H1 (cell line): ENCODE results near the gene PPP1R2B. TPM values are rescaled to one million over a fixed set of nuclear protein-coding genes. Genes with fewer than 3 reads are reported as not detected.

Experiments used
- CTCF ChIA-PET: fragments of 300-600 bp; sonication (Branson Sonifier 250); formaldehyde crosslinking; loops from one replicate; lab custom pipeline; 2021; ENCODE audit not compliant: partially characterized antibody; lab: Charles Lee
- POLR2A ChIA-PET: fragments of 300-600 bp; sonication (Branson Sonifier 250); formaldehyde crosslinking; loops from one replicate; lab custom pipeline; 2021; ENCODE audit warnings: inconsistent platforms; ENCODE audit not compliant: partially characterized antibody; lab: Charles Lee
- DNase-seq, 2 experiments: peaks; one replicate each; pipeline versions ENCODE4 v3.0.0 to v3.0.0-alpha.2; 2010 to 2022; ENCODE audit warnings: low spot score in 2 of 2, low read depth in 1 of 2, mixed read lengths in 1 of 2
- FAIRE-seq: peaks from 2 replicates; lab custom pipeline; 2011; peaks lifted over from hg19 to GRCh38; lab: Jason Lieb, UNC
- H2AFZ ChIP-seq: 2 replicates; pipeline ENCODE4 v1.8.1; 2012; ENCODE audit warnings: low read length, inconsistent platforms
- H2AK5ac ChIP-seq: 2 replicates; pipeline ENCODE4 v1.6.1; 2013; ENCODE audit warnings: low read depth, low read length
- H2BK120ac ChIP-seq: replicated peaks from 2 replicates; pipeline ENCODE3; 2013; ENCODE audit warnings: low read depth, low read length, inconsistent platforms
- H2BK12ac ChIP-seq: 2 replicates; pipeline ENCODE4 v1.6.1; 2013; ENCODE audit warnings: low read depth, low read length
- H2BK15ac ChIP-seq: 2 replicates; pipeline ENCODE4 v1.6.1; 2013; ENCODE audit warnings: low read length
- H2BK20ac ChIP-seq: 2 replicates; pipeline ENCODE4 v1.6.1; 2013; ENCODE audit warnings: low read length
- H2BK5ac ChIP-seq: 2 replicates; pipeline ENCODE4 v1.6.1; 2013; ENCODE audit warnings: low read depth, low read length
- H3K14ac ChIP-seq: 2 replicates; pipeline ENCODE4 v1.6.1; 2013; ENCODE audit warnings: inconsistent platforms; ENCODE audit not compliant: insufficient read length
- H3K18ac ChIP-seq: 2 replicates; pipeline ENCODE4 v1.6.1; 2013; ENCODE audit warnings: low read length; ENCODE audit errors: extremely low read depth
- H3K23ac ChIP-seq: 2 replicates; pipeline ENCODE4 v1.6.1; 2013; ENCODE audit warnings: inconsistent platforms; ENCODE audit not compliant: insufficient read length
- H3K23me2 ChIP-seq: 2 replicates; pipeline ENCODE4 v1.6.1; 2013; ENCODE audit warnings: low read depth, low read length
- H3K27ac ChIP-seq: 2 replicates; pipeline ENCODE4 v1.6.1; 2011; ENCODE audit warnings: low read depth, low read length, inconsistent platforms
- H3K27me3 ChIP-seq, 4 experiments: replicated peaks in 1 of 4; 1 replicate in 1 of 4; 2 replicates in 3 of 4; pipeline versions ENCODE4 v1.6.1 to v1.8.1; 2011 to 2013; ENCODE audit warnings: low read length in 3 of 4, mild to moderate bottlenecking in 3 of 4, inconsistent platforms in 2 of 4, mixed read lengths in 2 of 4, moderate library complexity in 1 of 4; ENCODE audit not compliant: control insufficient read depth in 3 of 4, insufficient read depth in 3 of 4; ENCODE audit errors: extremely low read depth in 1 of 4
- H3K36me3 ChIP-seq, 4 experiments: 2 replicates each; pipeline versions ENCODE4 v1.6.1 to v1.8.1; 2011 to 2013; ENCODE audit warnings: mild to moderate bottlenecking in 4 of 4, low read length in 3 of 4, moderate library complexity in 2 of 4, control low read depth in 1 of 4, inconsistent platforms in 1 of 4; ENCODE audit not compliant: insufficient read depth in 4 of 4, control insufficient read depth in 2 of 4
- H3K4ac ChIP-seq: replicated peaks from 2 replicates; pipeline ENCODE3; 2013; ENCODE audit warnings: low read length, low read depth, mixed read lengths, inconsistent platforms; ENCODE audit not compliant: insufficient read length
- H3K4me1 ChIP-seq, 4 experiments: replicated peaks in 1 of 4; 1 replicate in 1 of 4; 2 replicates in 3 of 4; pipeline versions ENCODE4 v1.6.1 to v1.8.1; 2011 to 2013; ENCODE audit warnings: low read length in 3 of 4, inconsistent platforms in 2 of 4, mixed read lengths in 1 of 4; ENCODE audit not compliant: insufficient read depth in 4 of 4, control insufficient read depth in 3 of 4
- H3K4me2 ChIP-seq, 2 experiments: 2 replicates each; pipeline versions ENCODE4 v1.6.1 to v1.8.1; 2011 to 2013; ENCODE audit warnings: low read depth in 2 of 2, low read length in 2 of 2, control low read depth in 1 of 2, inconsistent platforms in 1 of 2, mild to moderate bottlenecking in 1 of 2; ENCODE audit not compliant: insufficient read depth in 1 of 2
- H3K4me3 ChIP-seq, 4 experiments: fragments of 200-600, 300-600 bp in 1 of 4; sonication (generic), shearing (Covaris generic), sonication (Bioruptor Twin) in 1 of 4; 2 replicates each; pipeline versions ENCODE4 v1.5.1 to v1.8.1; 2011 to 2016; ENCODE audit warnings: low read length in 4 of 4, low read depth in 3 of 4, control low read depth in 2 of 4, inconsistent platforms in 2 of 4, mild to moderate bottlenecking in 2 of 4, mixed read lengths in 1 of 4, moderate library complexity in 1 of 4; ENCODE audit not compliant: insufficient read depth in 2 of 4; ENCODE audit errors: extremely low read depth in 1 of 4
- H3K56ac ChIP-seq: replicated peaks from 2 replicates; pipeline ENCODE3; 2013; ENCODE audit warnings: low read depth, mild to moderate bottlenecking, mixed read lengths, low read length, inconsistent platforms; ENCODE audit not compliant: insufficient read length
- H3K79me1 ChIP-seq: 2 replicates; pipeline ENCODE4 v1.6.1; 2013; ENCODE audit warnings: low read depth, low read length, control low read depth
- H3K79me2 ChIP-seq, 2 experiments: 2 replicates each; pipeline versions ENCODE4 v1.6.1 to v1.8.1; 2012 to 2013; ENCODE audit warnings: low read length in 2 of 2, mild to moderate bottlenecking in 2 of 2, inconsistent platforms in 1 of 2; ENCODE audit not compliant: insufficient read depth in 2 of 2, control insufficient read depth in 1 of 2
- H3K9ac ChIP-seq, 4 experiments: replicated peaks in 1 of 4; 1 replicate in 1 of 4; 2 replicates in 3 of 4; pipeline versions ENCODE4 v1.6.1 to v1.8.1; 2011 to 2013; ENCODE audit warnings: low read depth in 3 of 4, low read length in 3 of 4, control low read depth in 2 of 4, mild to moderate bottlenecking in 2 of 4, moderate library complexity in 2 of 4, inconsistent platforms in 1 of 4; ENCODE audit errors: extremely low read depth in 1 of 4
- H3K9me3 ChIP-seq, 2 experiments: 2 replicates each; pipeline versions ENCODE4 v1.6.1 to v1.8.1; 2012 to 2013; ENCODE audit warnings: mild to moderate bottlenecking in 2 of 2, moderate library complexity in 2 of 2, control low read depth in 1 of 2, inconsistent platforms in 1 of 2, low read depth in 1 of 2, low read length in 1 of 2, mixed read lengths in 1 of 2; ENCODE audit not compliant: insufficient read depth in 2 of 2
- H4K20me1 ChIP-seq, 2 experiments: replicated peaks in 1 of 2; 2 replicates each; pipeline versions ENCODE3 to v1.8.1; 2011 to 2013; ENCODE audit warnings: inconsistent platforms in 2 of 2, low read length in 2 of 2, mild to moderate bottlenecking in 1 of 2; ENCODE audit not compliant: insufficient read depth in 2 of 2, control insufficient read depth in 1 of 2
- H4K5ac ChIP-seq: 2 replicates; pipeline ENCODE4 v1.6.1; 2013; ENCODE audit warnings: low read length, low read depth, mixed read lengths, inconsistent platforms; ENCODE audit not compliant: insufficient read length
- H4K8ac ChIP-seq: 2 replicates; pipeline ENCODE4 v1.8.0; 2013; ENCODE audit warnings: mild to moderate bottlenecking, moderate library complexity, low read length, inconsistent platforms; ENCODE audit not compliant: insufficient read depth; ENCODE audit errors: extremely low read depth
- H4K91ac ChIP-seq: replicated peaks from 2 replicates; pipeline ENCODE3; 2013; ENCODE audit warnings: low read length, mixed read lengths, inconsistent platforms; ENCODE audit not compliant: insufficient read length
- NRF1 ChIP-seq: IDR thresholded peaks from 2 replicates; pipeline ENCODE4 v1.6.1; 2011; ENCODE audit warnings: mild to moderate bottlenecking, low read depth, low read length, improper control_type of control experiment
- SIRT6 ChIP-seq: IDR thresholded peaks from one replicate; pipeline ENCODE4 v1.7.1; 2012; ENCODE audit warnings: low read length, inconsistent platforms
- WGBS, 2 experiments: shearing (Covaris generic) in 1 of 2; methylation state at CpG; one replicate each; pipeline versions ENCODE4 v1.1.6 to v1.1.7; 2013 to 2015; ENCODE audit warnings: low lambda C conversion rate in 2 of 2, mixed read lengths in 2 of 2, inconsistent platforms in 1 of 2, low coverage in 1 of 2, missing lambda C conversion rate in 1 of 2; ENCODE audit not compliant: insufficient replicate concordance in 2 of 2, insufficient coverage in 1 of 2, insufficient read length in 1 of 2; ENCODE audit errors: extremely low coverage in 1 of 2, missing lambda C conversion rate in 1 of 2; 5-methylcytosine and 5-hydroxymethylcytosine counted together
- polyA plus RNA-seq, 7 experiments: library from polyadenylated mRNA; depleted of rRNA in 3 of 7; stranded (reverse) in 5 of 7; unstranded in 2 of 7; fragments of >200 nt in 5 of 7; fragments of 200-250 nt in 2 of 7; gene quantifications; 1 replicate in 5 of 7; 2 replicates in 1 of 7; 4 replicates in 1 of 7; pipeline versions ENCODE4 v1.2.1 to v1.2.3, GENCODE V29; 2011 to 2013; ENCODE audit warnings: missing spikeins in 2 of 7, mixed read lengths in 2 of 7
- total RNA-seq: library from RNA; stranded (reverse); fragmentation: NEBNext Ultra II Directional; extraction: Animal tissue kit (Norgen Biotek cat#: 25700); gene quantifications from 2 replicates; pipeline ENCODE4 v1.2.1, GENCODE V29; 2021

Gene PPP1R2B
- total and polyA plus RNA-seq, 2 of the 8 experiments (the other 6 are each of a cell fraction or from before 2014, with no cell fraction given): not detected

- H4K91ac ChIP-seq: no peak overlapping the region
- no peaks in the 10 kb centered on the region for H3K27me3 ChIP-seq
- H3K4me3 ChIP-seq: no peak overlapping the region
- no peak overlapping the region for H4K5ac ChIP-seq
- ChIA-PET POLR2A (no interaction called here), CTCF (interaction anchor here (0.6 to 1.3 kb wide), 2 partner anchors 57 to 63 kb away, joined by 3 read pairs; no protein-coding TSS in a partner anchor)
- H3K18ac ChIP-seq: no peak overlapping the region
- H2BK12ac ChIP-seq: no peak overlapping the region
- FAIRE-seq: no peak
- H3K4me1 ChIP-seq: no peaks in the 10 kb centered on the region; a peak in 1 of 7 replicates
- H3K79me2 ChIP-seq: no peaks in the 10 kb centered on the region
- no peak overlapping the region for H2BK15ac ChIP-seq
- H3K9me3 ChIP-seq: no peaks in the 10 kb centered on the region
- no peak overlapping the region for H2AFZ ChIP-seq
- no peaks in the 10 kb centered on the region for H4K20me1 ChIP-seq
- DNase-seq: no peak
- H3K27ac ChIP-seq: no peak overlapping the region
- no peak overlapping the region for H2AK5ac ChIP-seq
- H3K23ac ChIP-seq: no peak overlapping the region
- no peak overlapping the region for H3K9ac ChIP-seq
- H3K79me1 ChIP-seq: no peaks in the 10 kb centered on the region
- no peak overlapping the region for H3K4ac ChIP-seq
- TF ChIP-seq NRF1 (no peak), SIRT6 (no peak)
- H3K36me3 ChIP-seq: no peaks in the 10 kb centered on the region
- no peak overlapping the region for H3K56ac ChIP-seq
- no peak overlapping the region for H2BK20ac ChIP-seq
- H4K8ac ChIP-seq: no peak overlapping the region
- no peak overlapping the region for H3K14ac ChIP-seq
- H2BK120ac ChIP-seq: no peak overlapping the region
- no peak overlapping the region for H2BK5ac ChIP-seq
- no peak overlapping the region for H3K4me2 ChIP-seq
- no peaks in the 10 kb centered on the region for H3K23me2 ChIP-seq
- 89% methylated on average over 1 of the region's 1 CpG; no CpG with 5 or more reads in 1 of the 2 experiments for WGBS, 2 experiments
Measured at GRCh38 chr5:156871212-156871611, 21.1 kb downstream of the PPP1R2B start.
